HG03139 (cell line): ENCODE measurements around the gene SEC31A.
"Not testable (repeated sequence)": the region's sequence is repeated elsewhere in the genome, so short reads cannot be mapped to it uniquely, and the experiment has no call there.

Source experiments
- ATAC-seq: cut with Tn5 transposase; IDR thresholded peaks from one replicate; pipeline ENCODE4 v1.9.1; 2021; ENCODE audit not compliant: unreplicated experiment

SEC31A gene

DNA sequence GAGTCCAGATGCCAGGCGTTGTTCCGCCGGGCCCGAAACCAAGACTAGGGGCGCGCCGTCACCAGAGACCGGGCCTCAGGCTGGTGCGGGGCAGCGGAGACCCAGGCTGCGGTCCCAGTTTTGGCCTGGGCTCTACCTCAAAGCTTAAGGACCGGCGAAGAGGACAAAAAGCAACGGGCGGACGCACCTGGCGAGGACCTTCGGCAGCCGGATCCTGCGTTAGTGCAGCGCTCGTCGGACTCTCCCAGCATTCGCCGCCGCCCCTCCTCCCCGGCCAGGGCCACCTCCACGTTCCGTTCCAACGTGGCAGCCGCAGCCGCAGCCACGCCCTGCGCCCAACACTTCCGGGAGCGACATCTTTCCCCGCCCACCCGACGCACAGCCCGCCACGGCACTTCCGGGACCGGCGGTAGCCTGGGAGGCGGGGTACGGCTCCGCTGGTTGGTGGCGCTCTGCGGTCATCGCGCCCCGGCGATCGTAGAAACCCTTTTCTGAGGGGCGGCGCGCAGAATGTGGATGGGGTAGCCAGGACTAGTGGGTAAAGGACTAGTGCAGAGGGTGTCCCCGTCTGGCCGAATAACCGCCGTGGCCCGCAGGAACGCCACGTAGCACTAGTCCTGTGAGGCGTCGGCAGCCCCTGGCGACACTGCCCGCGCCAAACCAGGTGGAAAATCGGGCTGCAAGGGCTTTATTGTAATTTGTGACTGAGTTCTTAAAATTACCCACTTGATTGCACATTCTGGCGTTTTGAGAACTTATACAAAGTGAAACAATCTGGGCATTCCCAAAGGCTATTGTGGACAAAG, at the start of gene SEC31A:
SEC31A (minus strand) TSS at position 253 of the 806 bp plus-strand sequence. CDS start 9,217 bp downstream, outside the sequence.
- peak; percentile 90 for ATAC-seq

DNA sequence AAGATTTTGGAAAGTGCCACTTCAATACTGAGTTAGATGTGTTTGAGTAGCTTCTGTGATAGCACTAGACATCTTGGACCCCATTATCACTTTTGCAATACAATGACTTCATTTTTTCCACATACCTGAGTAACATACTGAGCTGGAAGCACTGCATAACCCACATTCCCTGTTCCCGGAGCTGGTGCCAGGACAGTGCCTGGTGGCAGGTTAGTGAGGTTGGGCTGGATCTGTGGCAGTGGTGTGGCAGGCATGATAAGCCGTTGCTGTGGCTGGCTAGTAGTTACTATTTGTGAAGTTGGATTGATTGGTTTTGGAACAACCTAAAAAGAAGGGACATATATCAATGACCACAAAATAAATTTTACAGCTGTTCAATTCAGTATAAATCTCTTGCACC, 48.5 kb upstream of the SEC31A start:
- no peak for ATAC-seq

DNA sequence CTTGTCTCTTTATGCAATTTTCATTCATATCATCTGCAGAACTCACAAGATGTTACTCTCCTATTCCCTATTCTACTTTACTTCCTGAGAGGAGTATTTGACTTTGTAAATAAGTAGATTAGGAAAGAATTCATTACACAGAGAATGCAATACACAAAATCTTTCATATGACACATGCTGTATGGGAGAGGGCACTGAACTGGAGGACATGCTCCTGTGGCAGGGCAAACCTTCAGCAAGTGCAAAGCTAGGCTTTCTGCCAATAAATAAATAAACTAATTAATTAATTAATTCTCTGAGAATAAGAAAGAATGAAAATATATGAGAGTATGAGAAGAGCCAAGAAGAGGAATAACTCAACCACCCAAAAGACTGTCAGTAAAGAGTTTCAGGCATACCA, 43.5 kb upstream of the SEC31A start:
- ATAC-seq = no peak

DNA sequence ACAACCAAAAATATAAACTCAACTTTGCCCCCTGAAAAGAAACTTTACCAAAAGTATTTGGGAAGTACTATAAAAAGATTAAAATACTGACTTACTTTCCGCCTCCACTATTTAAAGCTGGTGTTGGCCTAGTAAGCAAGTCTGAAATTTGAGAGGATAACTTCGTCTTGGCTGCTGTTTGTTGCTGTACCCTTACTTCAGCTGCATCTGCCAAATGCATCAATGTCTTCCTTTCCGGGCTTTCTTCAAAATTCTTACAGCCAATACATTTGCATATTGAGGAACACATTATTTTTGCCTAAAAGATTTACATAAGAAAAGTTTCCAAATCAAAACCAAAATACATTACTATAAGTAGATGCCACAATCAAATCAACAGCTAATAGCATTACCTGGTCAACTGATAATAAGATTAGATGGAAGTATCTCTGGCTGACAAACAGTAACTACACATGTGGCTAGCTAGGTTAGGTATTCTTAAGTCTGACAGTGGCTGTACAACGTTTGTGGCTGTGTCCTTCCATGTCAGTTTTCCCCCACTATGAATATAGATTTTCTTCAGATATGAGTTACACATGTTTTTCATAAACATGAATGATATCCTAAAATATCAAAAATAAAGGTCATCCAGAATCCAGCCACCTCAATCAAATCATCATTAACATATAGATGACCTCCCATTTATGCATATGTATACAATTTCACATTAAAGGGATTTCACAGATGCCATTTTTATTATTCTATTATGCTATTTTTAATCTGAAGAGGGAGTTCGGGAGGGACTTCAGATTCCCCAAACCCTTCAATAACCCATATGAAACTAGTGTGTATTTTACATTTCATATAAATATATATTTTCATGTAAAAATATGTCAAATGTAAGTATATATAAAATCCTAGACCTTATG, 40.1 kb upstream of the SEC31A start:
- no peak for ATAC-seq

- ATAC-seq = no peak
These were observed 30.8 kb upstream of the SEC31A start for GRCh38 chr4:82921795-82922194.

GRCh38 chr4:82919386-82919785, 28.4 kb upstream of the SEC31A start:
- ATAC-seq = no peak

- ATAC-seq = no peak
These were observed 27.1 kb upstream of the SEC31A start for GRCh38 chr4:82918091-82918490.

DNA sequence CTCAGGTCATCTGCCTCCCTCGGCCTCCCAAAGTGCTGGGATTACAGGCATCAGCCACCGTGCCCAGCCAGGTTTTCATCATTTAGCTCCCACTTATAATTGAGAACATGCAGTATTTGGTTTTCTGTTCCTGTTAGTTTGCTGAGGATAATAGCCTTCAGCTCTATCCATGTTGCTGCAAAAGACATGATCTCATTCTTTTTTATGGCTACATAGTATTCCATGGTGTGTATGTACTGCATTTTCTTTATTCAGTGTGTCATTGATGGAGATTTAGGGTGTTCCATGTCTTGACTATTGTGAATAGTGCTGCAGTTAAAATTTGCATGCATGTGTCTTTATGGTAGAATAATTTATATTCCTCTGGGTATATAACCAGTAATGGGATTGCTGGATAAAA, 23.0 kb upstream of the SEC31A start:
- ATAC-seq = not testable (repeated sequence)

- ATAC-seq = no peak
These were observed 22.4 kb upstream of the SEC31A start for GRCh38 chr4:82913305-82913704.

GRCh38 chr4:82909326-82909725, 18.4 kb upstream of the SEC31A start:
- no peak for ATAC-seq

GRCh38 chr4:82906469-82906868, 15.5 kb upstream of the SEC31A start:
- no peak for ATAC-seq

DNA sequence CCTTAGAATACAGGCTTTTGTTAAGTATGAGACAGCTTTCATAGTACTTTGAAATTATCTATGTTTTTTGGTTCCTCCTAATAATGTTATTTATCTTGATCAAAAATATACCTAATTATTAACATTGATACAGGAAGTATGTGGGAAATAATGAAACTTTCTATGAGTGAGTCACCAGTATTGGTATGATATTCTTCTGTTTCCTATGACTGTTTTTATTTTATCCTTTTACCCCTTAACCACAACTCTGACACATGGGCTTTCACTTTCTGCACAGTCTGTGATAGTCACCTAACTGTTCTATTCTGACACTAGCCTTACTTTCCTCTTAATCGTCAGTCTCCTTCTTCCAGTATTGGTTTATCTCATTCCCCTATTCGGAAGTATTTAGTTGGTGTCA, 14.3 kb upstream of the SEC31A start:
- peak; percentile 44 for ATAC-seq

DNA sequence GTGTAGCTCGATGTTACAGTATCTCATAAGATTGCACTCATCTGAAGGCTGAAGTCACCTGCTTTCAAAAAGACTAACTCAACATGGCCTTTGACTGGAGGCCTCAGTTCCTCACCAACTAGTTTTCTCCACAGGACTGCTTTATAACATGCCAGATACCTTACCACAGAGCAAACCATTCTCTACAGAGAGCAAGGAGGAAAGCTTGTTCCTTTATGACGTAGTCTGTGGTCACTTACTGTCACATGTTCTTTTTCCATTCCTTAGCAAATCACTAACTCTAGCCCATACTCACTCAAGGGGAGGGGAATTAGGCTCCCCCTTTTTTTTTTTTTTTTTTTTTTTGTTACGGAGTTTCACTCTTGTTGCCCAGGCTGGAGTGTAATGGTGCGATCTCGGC, 12.8 kb upstream of the SEC31A start:
- ATAC-seq = no peak

GRCh38 chr4:82901183-82901718, 10.3 kb upstream of the SEC31A start:
- no peak for ATAC-seq

- ATAC-seq = peak; percentile 88
These were observed 9.6 kb upstream of the SEC31A start, which contains the start of gene THAP9 for GRCh38 chr4:82900411-82901182. TSS of gene THAP9 (plus strand) at chr4:82900735. CDS start at chr4:82900803, 68 bp downstream.

GRCh38 chr4:82900066-82900410, 9.1 kb upstream of the SEC31A start:
- ATAC-seq = peak; percentile 1

GRCh38 chr4:82899374-82900065, 8.6 kb upstream of the SEC31A start:
- no peak for ATAC-seq

- no peak for ATAC-seq
These were observed 7.6 kb upstream of the SEC31A start for GRCh38 chr4:82898322-82899243.

DNA sequence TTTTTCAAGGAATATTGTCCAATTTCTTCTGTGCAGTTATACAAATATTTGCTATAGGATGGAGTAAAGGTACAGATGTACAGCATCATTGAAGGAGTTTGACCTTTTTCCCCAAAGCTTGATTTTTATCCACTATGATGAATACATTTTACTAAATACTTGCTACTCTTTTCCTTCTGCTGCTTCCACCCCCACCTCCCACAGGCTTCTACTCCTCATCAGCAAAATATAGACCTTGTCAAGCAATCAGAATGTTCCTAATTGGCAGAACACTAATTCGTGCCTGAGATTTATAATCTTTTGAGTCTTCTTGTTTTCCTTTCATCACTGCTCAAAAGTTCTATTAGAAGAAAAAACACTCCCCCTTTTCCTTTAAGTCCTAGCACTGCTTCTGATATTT, 5.8 kb upstream of the SEC31A start:
- ATAC-seq = no peak
